Measurements from ENCODE around the gene ARID3C.

DNA sequence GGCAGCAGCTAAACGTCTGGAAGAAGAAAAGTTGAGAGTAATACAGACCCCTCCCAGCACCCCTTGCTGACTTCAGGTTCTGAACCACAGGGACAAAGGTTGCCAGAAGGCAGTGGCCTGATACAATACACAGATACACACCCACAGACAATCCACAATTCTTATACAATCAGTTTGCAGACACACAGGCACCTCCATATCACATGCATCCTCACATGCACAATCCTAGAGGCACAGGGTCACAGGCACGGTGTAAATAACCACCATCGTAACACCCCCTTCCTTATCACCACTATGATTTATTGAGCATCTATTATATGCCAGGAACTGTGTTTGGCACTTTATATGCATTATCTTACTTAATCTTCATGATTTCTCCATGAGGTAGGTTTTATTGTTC is 47.5 kb downstream of the ARID3C start:
- TF ChIP-seq EZH2 (IDR thresholded peaks at IDR 0.05) (no peak), EZH2phosphoT487 (IDR thresholded peaks at IDR 0.05) (no peak)
- TF ChIP-seq, protein P1, sequence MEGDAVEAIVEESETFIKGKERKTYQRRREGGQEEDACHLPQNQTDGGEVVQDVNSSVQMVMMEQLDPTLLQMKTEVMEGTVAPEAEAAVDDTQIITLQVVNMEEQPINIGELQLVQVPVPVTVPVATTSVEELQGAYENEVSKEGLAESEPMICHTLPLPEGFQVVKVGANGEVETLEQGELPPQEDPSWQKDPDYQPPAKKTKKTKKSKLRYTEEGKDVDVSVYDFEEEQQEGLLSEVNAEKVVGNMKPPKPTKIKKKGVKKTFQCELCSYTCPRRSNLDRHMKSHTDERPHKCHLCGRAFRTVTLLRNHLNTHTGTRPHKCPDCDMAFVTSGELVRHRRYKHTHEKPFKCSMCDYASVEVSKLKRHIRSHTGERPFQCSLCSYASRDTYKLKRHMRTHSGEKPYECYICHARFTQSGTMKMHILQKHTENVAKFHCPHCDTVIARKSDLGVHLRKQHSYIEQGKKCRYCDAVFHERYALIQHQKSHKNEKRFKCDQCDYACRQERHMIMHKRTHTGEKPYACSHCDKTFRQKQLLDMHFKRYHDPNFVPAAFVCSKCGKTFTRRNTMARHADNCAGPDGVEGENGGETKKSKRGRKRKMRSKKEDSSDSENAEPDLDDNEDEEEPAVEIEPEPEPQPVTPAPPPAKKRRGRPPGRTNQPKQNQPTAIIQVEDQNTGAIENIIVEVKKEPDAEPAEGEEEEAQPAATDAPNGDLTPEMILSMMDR (IDR thresholded peaks at IDR 0.05): no peak
